Uterus (tissue), 2 donors: ENCODE measurements around the gene SCAPER.

Experiments used
- POLR2A ChIP-seq, 2 donors: fragments of 450-650 bp; IDR thresholded peaks; one replicate each; pipeline ENCODE4 v1.6.1; 2016; ENCODE audit warnings: antibody characterized with exemption in 2 of 2, mild to moderate bottlenecking in 1 of 2, moderate library complexity in 1 of 2
- TF ChIP-seq, protein P1 (sequence below), 4 experiments: fragments of 200-600 bp in 2 of 4; fragments of 450-650 bp in 2 of 4; sonication (generic) in 2 of 4; IDR thresholded peaks; one replicate each; pipeline ENCODE4 v1.5.1; 2016 to 2019; ENCODE audit warnings: antibody characterized with exemption in 4 of 4, mild to moderate bottlenecking in 2 of 4, moderate library complexity in 1 of 4

DNA sequence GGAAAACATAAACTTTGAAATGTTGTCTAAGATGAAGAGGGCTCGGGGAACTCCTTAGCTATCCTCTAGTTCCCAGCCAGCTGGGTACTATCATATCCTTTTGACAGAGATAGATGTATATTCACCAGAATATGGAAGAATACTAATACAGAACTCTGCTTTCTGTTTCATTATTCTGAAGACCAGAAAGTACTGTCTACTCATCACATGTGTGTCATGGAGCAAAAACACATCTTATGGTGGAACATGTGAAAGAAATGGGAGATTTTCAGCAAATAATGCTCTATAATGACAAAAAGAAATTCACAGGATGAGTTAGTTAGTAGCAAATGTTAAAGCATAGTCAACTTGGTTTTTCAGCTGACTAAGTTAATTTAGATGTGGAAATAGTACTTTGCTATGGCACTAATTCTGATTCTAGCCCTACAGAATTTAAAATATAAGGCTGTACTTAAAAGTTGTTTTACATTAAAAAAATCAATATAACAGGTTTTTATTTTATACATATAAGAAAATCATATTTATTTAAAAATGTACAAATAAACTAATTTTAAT lies 552.0 kb downstream of the SCAPER start:
- TF ChIP-seq, protein P1, sequence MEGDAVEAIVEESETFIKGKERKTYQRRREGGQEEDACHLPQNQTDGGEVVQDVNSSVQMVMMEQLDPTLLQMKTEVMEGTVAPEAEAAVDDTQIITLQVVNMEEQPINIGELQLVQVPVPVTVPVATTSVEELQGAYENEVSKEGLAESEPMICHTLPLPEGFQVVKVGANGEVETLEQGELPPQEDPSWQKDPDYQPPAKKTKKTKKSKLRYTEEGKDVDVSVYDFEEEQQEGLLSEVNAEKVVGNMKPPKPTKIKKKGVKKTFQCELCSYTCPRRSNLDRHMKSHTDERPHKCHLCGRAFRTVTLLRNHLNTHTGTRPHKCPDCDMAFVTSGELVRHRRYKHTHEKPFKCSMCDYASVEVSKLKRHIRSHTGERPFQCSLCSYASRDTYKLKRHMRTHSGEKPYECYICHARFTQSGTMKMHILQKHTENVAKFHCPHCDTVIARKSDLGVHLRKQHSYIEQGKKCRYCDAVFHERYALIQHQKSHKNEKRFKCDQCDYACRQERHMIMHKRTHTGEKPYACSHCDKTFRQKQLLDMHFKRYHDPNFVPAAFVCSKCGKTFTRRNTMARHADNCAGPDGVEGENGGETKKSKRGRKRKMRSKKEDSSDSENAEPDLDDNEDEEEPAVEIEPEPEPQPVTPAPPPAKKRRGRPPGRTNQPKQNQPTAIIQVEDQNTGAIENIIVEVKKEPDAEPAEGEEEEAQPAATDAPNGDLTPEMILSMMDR (IDR thresholded peaks at IDR 0.05), result no peak
- no peak for TF ChIP-seq POLR2A (IDR thresholded peaks at IDR 0.05)
